Transverse colon (tissue), 4 donors: ENCODE measurements around the gene LRRC75A. TPM values are rescaled to one million over a fixed set of nuclear protein-coding genes. Genes with fewer than 3 reads are reported as not detected.
A peak's percentile ranks its signal among the peaks of the same experiment; 100 is the strongest.

Experiments
- DNase-seq: peaks from one replicate; pipeline ENCODE4 v3.0.0-alpha.2; 2019
- H3K27ac ChIP-seq, 4 donors: fragments of 200-600 bp; sonication (generic); 2 replicates each; pipeline ENCODE4 v1.5.1; 2016 to 2018; ENCODE audit warnings: inconsistent platforms in 4 of 4
- H3K27me3 ChIP-seq: fragments of 200-600 bp; sonication (generic); 2 replicates; pipeline ENCODE4 v1.5.1; 2017; ENCODE audit warnings: inconsistent platforms
- H3K36me3 ChIP-seq, 4 donors: fragments of 200-600 bp; sonication (generic); 2 replicates each; pipeline ENCODE4 v1.5.1; 2017 to 2019; ENCODE audit warnings: inconsistent platforms in 4 of 4
- H3K4me1 ChIP-seq, 4 donors: fragments of 200-600 bp; sonication (generic); 2 replicates each; pipeline ENCODE4 v1.5.1; 2017 to 2020; ENCODE audit warnings: inconsistent platforms in 4 of 4
- H3K4me3 ChIP-seq, 4 donors: fragments of 200-600 bp; sonication (generic); 1 replicate in 1 of 4; 2 replicates in 3 of 4; pipeline versions ENCODE4 v1.5.1 to v1.6.1; 2017 to 2019; ENCODE audit warnings: inconsistent platforms in 4 of 4
- H3K9me3 ChIP-seq, 2 donors: fragments of 200-600 bp; sonication (generic); 2 replicates each; pipeline ENCODE4 v1.5.1; 2017 to 2019; ENCODE audit warnings: inconsistent platforms in 2 of 2
- CTCF ChIP-seq, 5 experiments: fragments of 200-600 bp in 3 of 5; fragments of 450-650 bp in 2 of 5; sonication (generic) in 3 of 5; IDR thresholded peaks; 1 replicate in 2 of 5; 2 replicates in 3 of 5; pipeline ENCODE4 v1.5.1; 2016 to 2017; ENCODE audit warnings: antibody characterized with exemption in 5 of 5, inconsistent platforms in 3 of 5, mild to moderate bottlenecking in 2 of 5, moderate library complexity in 1 of 5
- EP300 ChIP-seq: sonication (generic); formaldehyde crosslinking; IDR thresholded peaks from one replicate; pipeline ENCODE4 v1.6.1; 2017; ENCODE audit warnings: antibody characterized with exemption, low read depth
- POLR2A ChIP-seq: fragments of 450-650 bp; IDR thresholded peaks from one replicate; pipeline ENCODE4 v1.6.1; 2016; ENCODE audit warnings: antibody characterized with exemption, mild to moderate bottlenecking, moderate library complexity
- POLR2AphosphoS5 ChIP-seq, 3 donors: sonication (generic); formaldehyde crosslinking; IDR thresholded peaks; one replicate each; pipeline ENCODE4 v1.6.1; 2016; ENCODE audit warnings: antibody characterized with exemption in 3 of 3
- WGBS, 2 donors: methylation state at CpG; one replicate each; pipeline ENCODE4 v1.1.5; 2018; ENCODE audit warnings: low coverage in 1 of 2; 5-methylcytosine and 5-hydroxymethylcytosine counted together
- in situ Hi-C, 4 donors: fragments of 200-750 bp; cut with MboI; loops; one replicate each; pipeline versions ENCODE4 v1.15.0 to v1.15.1; 2017; ENCODE audit warnings: low sequenced_read_pairs in 3 of 4, low pct_ligation_motif_present in 1 of 4, low pct_unique_long_range_greater_than_20kb in 1 of 4
- intact Hi-C: fragments of 100-400 bp; cut with DNase I; formaldehyde crosslinking; loops from one replicate; pipeline ENCODE4 v1.15.1; 2023; ENCODE audit warnings: low total_unique reads
- total RNA-seq, 4 donors: library from RNA; depleted of rRNA; stranded (reverse); fragments of >200 nt; gene quantifications; one replicate each; pipeline ENCODE4 v1.1.0, GENCODE V29; 2016

Gene LRRC75A
- total RNA-seq, 4 donors from 2014 or later = 67.9 to 194 (median 115) TPM

- Histone ChIP-seq H3K36me3 (no peaks in the 10 kb centered on the region), H3K27ac (no peak overlapping the region)
- WGBS, 2 donors = 70 to 84% methylated on average over 3 to 6 of the region's 6 CpGs
Observed at GRCh38 chr17:16430650-16431049, 61.3 kb downstream of the LRRC75A start.

GRCh38 chr17:16429083-16429482 is 62.9 kb downstream of the LRRC75A start:
- Histone ChIP-seq H3K4me3 (no peak overlapping the region), H3K36me3 (peaks cover 0 to 4% (median 0%) of the 10 kb centered on the region in 4 donors), H3K9me3 (no peaks in the 10 kb centered on the region), H3K4me1 (no peaks in the 10 kb centered on the region), H3K27ac (no peak overlapping the region), H3K27me3 (no peaks in the 10 kb centered on the region)
- DNase-seq = no peak
- no peak for TF ChIP-seq CTCF (IDR thresholded peaks at IDR 0.05)
- TF ChIP-seq POLR2A = no peak
- no peak for TF ChIP-seq EP300
- no peak for TF ChIP-seq POLR2AphosphoS5 (IDR thresholded peaks at IDR 0.05)
- intact Hi-C loops (no loop called here), in situ Hi-C loops (no loop called here)
- 96% methylated on average over 9 of the region's 9 CpGs; no CpG with 5 or more reads in 1 of the 2 donors for WGBS, 2 donors

More at GRCh38 chr17:16430650-16431049, 61.3 kb downstream of the LRRC75A start:
- no peak for TF ChIP-seq EP300
- TF ChIP-seq CTCF (IDR thresholded peaks at IDR 0.05) = no peak
- no peaks in the 10 kb centered on the region for H3K4me1 ChIP-seq
- intact Hi-C loops = no loop called here
- no peaks in the 10 kb centered on the region for H3K27me3 ChIP-seq
- no peak overlapping the region for H3K4me3 ChIP-seq
- DNase-seq = no peak
- no peaks in the 10 kb centered on the region for H3K9me3 ChIP-seq
- in situ Hi-C loops = loop anchor here in 2 of 4 donors (10.0 kb wide), 1 partner anchor 46 kb away; the partner anchor contains the start of gene UBB (in 2 of the 2)

GRCh38 chr17:16428098-16428882 is 63.7 kb downstream of the LRRC75A start:
- TF ChIP-seq CTCF (IDR thresholded peaks at IDR 0.05) (peak; percentile 53 to 72 (median 64)), POLR2AphosphoS5 (IDR thresholded peaks at IDR 0.05) (no peak), EP300 (no peak)
- H3K4me3 ChIP-seq = no peak overlapping the region
- DNase-seq = peak; percentile 67
- H3K27ac ChIP-seq = no peak overlapping the region
- H3K4me1 ChIP-seq = no peaks in the 10 kb centered on the region
- in situ Hi-C loops (no loop called here), intact Hi-C loops (no loop called here)
- peaks cover 0 to 4% (median 0%) of the 10 kb centered on the region in 4 donors for H3K36me3 ChIP-seq
- 76% methylated on average over 15 of the region's 15 CpGs; no CpG with 5 or more reads in 1 of the 2 donors for WGBS, 2 donors
- no peaks in the 10 kb centered on the region for H3K9me3 ChIP-seq
- no peaks in the 10 kb centered on the region for H3K27me3 ChIP-seq

GRCh38 chr17:16427020-16427419 is 65.0 kb downstream of the LRRC75A start:
- intact Hi-C loops = no loop called here
- H3K4me1 ChIP-seq = no peaks in the 10 kb centered on the region
- in situ Hi-C loops = no loop called here
- H3K36me3 ChIP-seq = peaks cover 0 to 4% (median 0%) of the 10 kb centered on the region in 4 donors
- H3K27me3 ChIP-seq = no peaks in the 10 kb centered on the region
- H3K4me3 ChIP-seq = no peak overlapping the region
- no peak overlapping the region for H3K27ac ChIP-seq
- 85 to 100% methylated on average over 1 to 3 of the region's 3 CpGs for WGBS, 2 donors
- TF ChIP-seq POLR2A (no peak), POLR2AphosphoS5 (IDR thresholded peaks at IDR 0.05) (no peak)
- no peak for DNase-seq
- no peaks in the 10 kb centered on the region for H3K9me3 ChIP-seq
